HCT116 (cell line): Measurements from ENCODE around the gene COL18A1. TPM values are rescaled to one million over a fixed set of nuclear protein-coding genes. Genes with fewer than 3 reads are reported as not detected.
"Not testable (repeated sequence)": the region's sequence is repeated elsewhere in the genome, so short reads cannot be mapped to it uniquely, and the experiment has no call there.

Source experiments
- ATAC-seq: fragments of 200-7000 bp; cut with Tn5 transposase; 2 replicates; pipeline ENCODE4 v1.9.1; 2020; ENCODE audit warnings: mild to moderate bottlenecking, moderate library complexity
- BruUV-seq: library from RNA; stranded (reverse); fragments of 400-500 nt; replicated peaks from 2 replicates; lab custom pipeline; 2021; lab: Mats Ljungman, UMichigan
- CTCF ChIA-PET: fragments of 300-600 bp; sonication (Branson Sonifier 250); formaldehyde crosslinking; loops from one replicate; lab custom pipeline; 2021; ENCODE audit warnings: antibody characterized with exemption; lab: Charles Lee
- POLR2A ChIA-PET: fragments of 300-600, 350-600 bp; sonication (Branson Sonifier 250); formaldehyde crosslinking; loops from one replicate; lab custom pipeline; 2021; ENCODE audit warnings: antibody characterized with exemption; lab: Charles Lee
- RAD21 ChIA-PET, 2 experiments: fragments of 300-600 bp; sonication (Branson Sonifier 250); formaldehyde crosslinking; loops; one replicate each; lab custom pipeline; 2023; ENCODE audit warnings: low total read pairs in 2 of 2; ENCODE audit not compliant: uncharacterized antibody in 2 of 2, unreplicated experiment in 2 of 2, low non-redundant PET in 1 of 2; lab: Charles Lee
- DNase-seq: peaks from one replicate; pipeline ENCODE4 v3.0.0-alpha.2; 2010; ENCODE audit warnings: low read depth, low spot score
- H2AFZ ChIP-seq: fragments of 200-600 bp; shearing (Covaris generic), sonication (generic); 2 replicates; pipeline ENCODE4 v1.6.1; 2017; ENCODE audit warnings: low read depth, mixed run types, mixed read lengths, antibody characterized with exemption, low read length; ENCODE audit not compliant: poor library complexity, severe bottlenecking
- H3K27ac ChIP-seq: 2 replicates; pipeline ENCODE4 v1.5.1; 2012; ENCODE audit warnings: low read depth, low read length
- H3K27me3 ChIP-seq: fragments of 200-600 bp; sonication (generic); 2 replicates; pipeline ENCODE4 v1.6.1; 2016; ENCODE audit warnings: mixed run types, low read length, mixed read lengths; ENCODE audit not compliant: insufficient read depth
- H3K36me3 ChIP-seq, 2 experiments: fragments of 200-500 bp in 1 of 2; fragments of 200-600 bp in 1 of 2; sonication (Bioruptor generic) in 1 of 2; sonication (generic) in 1 of 2; 2 replicates each; pipeline versions ENCODE4 v1.5.1 to v1.6.1; 2014 to 2016; ENCODE audit warnings: low read length in 2 of 2, inconsistent platforms in 1 of 2, mixed read lengths in 1 of 2, mixed run types in 1 of 2; ENCODE audit not compliant: insufficient read depth in 2 of 2, control insufficient read depth in 1 of 2
- H3K4me1 ChIP-seq, 2 experiments: fragments of 200-600 bp in 1 of 2; sonication (generic) in 1 of 2; 2 replicates each; pipeline versions ENCODE4 v1.5.1 to v1.6.1; 2012 to 2017; ENCODE audit warnings: low read length in 2 of 2, inconsistent platforms in 1 of 2, mild to moderate bottlenecking in 1 of 2, mixed read lengths in 1 of 2, mixed run types in 1 of 2, moderate library complexity in 1 of 2; ENCODE audit not compliant: insufficient read depth in 2 of 2, control insufficient read depth in 1 of 2
- H3K4me2 ChIP-seq: fragments of 200-600 bp; sonication (generic); 2 replicates; pipeline ENCODE4 v1.6.1; 2017; ENCODE audit warnings: mixed run types, low read length, mixed read lengths
- H3K4me3 ChIP-seq, 2 experiments: fragments of 200-600 bp in 1 of 2; sonication (generic) in 1 of 2; replicated peaks in 1 of 2; 2 replicates each; pipeline ENCODE4 v1.5.1; 2011 to 2016; ENCODE audit warnings: low read length in 2 of 2, control low read depth in 1 of 2, low read depth in 1 of 2, mild to moderate bottlenecking in 1 of 2, mixed read lengths in 1 of 2, mixed run types in 1 of 2
- H3K79me2 ChIP-seq: fragments of 200-600 bp; sonication (generic); 2 replicates; pipeline ENCODE4 v1.6.1; 2017; ENCODE audit warnings: mild to moderate bottlenecking, mixed run types, low read length, moderate library complexity, mixed read lengths; ENCODE audit not compliant: insufficient read depth
- H3K9ac ChIP-seq: fragments of 200-600 bp; sonication (generic); 2 replicates; pipeline ENCODE4 v1.6.1; 2016; ENCODE audit warnings: low read length, mixed read lengths
- H3K9me2 ChIP-seq: fragments of 200-600 bp; sonication (generic), shearing (Covaris generic); 2 replicates; pipeline ENCODE4 v1.6.1; 2017; ENCODE audit warnings: mixed run types, mild to moderate bottlenecking, moderate library complexity; ENCODE audit not compliant: insufficient read depth
- H3K9me3 ChIP-seq, 2 experiments: fragments of 200-500 bp in 1 of 2; fragments of 200-600 bp in 1 of 2; sonication (Bioruptor generic) in 1 of 2; sonication (generic) in 1 of 2; 2 replicates each; pipeline ENCODE4 v1.6.1; 2014 to 2017; ENCODE audit warnings: low read length in 2 of 2, mixed read lengths in 2 of 2, inconsistent platforms in 1 of 2, low read depth in 1 of 2, mild to moderate bottlenecking in 1 of 2, mixed run types in 1 of 2, moderate library complexity in 1 of 2; ENCODE audit not compliant: control insufficient read depth in 1 of 2, insufficient read depth in 1 of 2
- H4K20me1 ChIP-seq: fragments of 200-600 bp; sonication (generic), shearing (Covaris generic); 2 replicates; pipeline ENCODE4 v1.6.1; 2017; ENCODE audit warnings: mixed run types, mild to moderate bottlenecking, moderate library complexity; ENCODE audit not compliant: insufficient read depth
- EGR1 ChIP-seq: IDR thresholded peaks from 2 replicates; pipeline ENCODE4 v1.6.1; 2012; ENCODE audit warnings: low read depth
- MAX ChIP-seq: IDR thresholded peaks from 2 replicates; pipeline ENCODE4 v1.6.1; 2012
- POLR2A ChIP-seq: IDR thresholded peaks from 2 replicates; pipeline ENCODE4 v1.7.0; 2011; ENCODE audit warnings: borderline replicate concordance; ENCODE audit not compliant: insufficient read depth, insufficient read length; ENCODE audit errors: extremely low read depth
- SRF ChIP-seq: IDR thresholded peaks from 2 replicates; pipeline ENCODE4 v1.6.1; 2012; ENCODE audit warnings: low read depth
- intact Hi-C: fragments of 100-400 bp; cut with micrococcal nuclease; formaldehyde crosslinking; loops from 2 replicates; pipeline ENCODE4 v1.10.0; 2022
- total RNA-seq: library from RNA; stranded (reverse); gene quantifications from one replicate; pipeline ENCODE4 v1.2.1, GENCODE V29; 2021; ENCODE audit not compliant: unreplicated experiment

The COL18A1 gene
- total RNA-seq, 1 experiment from 2014 or later, result 59.5 TPM

GRCh38 chr21:45560106-45561021, 155.4 kb downstream of the COL18A1 start:
- Histone ChIP-seq H3K27ac (no peak overlapping the region), H2AFZ (no peak overlapping the region), H3K9me3 (no peaks in the 10 kb centered on the region; a peak in 1 of 4 replicates), H3K4me3 (no peak overlapping the region), H3K9me2 (no peaks in the 10 kb centered on the region), H3K4me2 (no peak overlapping the region), H3K27me3 (peaks cover 23% of the 10 kb centered on the region), H3K9ac (no peak overlapping the region), H3K36me3 (no peaks in the 10 kb centered on the region), H3K4me1 (peaks cover 4 to 13% of the 10 kb centered on the region in 2 experiments; a peak in 2 of 4 replicates), H3K79me2 (no peaks in the 10 kb centered on the region), H4K20me1 (no peaks in the 10 kb centered on the region)
- POLR2A ChIA-PET, result no interaction called here
- no TSS peak for BruUV-seq
- no peak for ATAC-seq
- intact Hi-C loops, result no loop called here
- RAD21 ChIA-PET, result no interaction called here
- TF ChIP-seq MAX (no peak), EGR1 (no peak), POLR2A (no peak), SRF (no peak)
- CTCF ChIA-PET, result no interaction called here
- no peak for DNase-seq

- RAD21 ChIA-PET, ATAC-seq: not testable (repeated sequence)
These were observed 156.3 kb downstream of the COL18A1 start for GRCh38 chr21:45561241-45561640.

More at GRCh38 chr21:45561241-45561640, 156.3 kb downstream of the COL18A1 start:
- H3K4me2 ChIP-seq, H3K4me1 ChIP-seq, H2AFZ ChIP-seq, H3K36me3 ChIP-seq, H3K9ac ChIP-seq, H4K20me1 ChIP-seq, CTCF ChIA-PET, H3K79me2 ChIP-seq, DNase-seq, H3K9me2 ChIP-seq, H3K4me3 ChIP-seq, POLR2A ChIA-PET, H3K9me3 ChIP-seq, BruUV-seq, intact Hi-C loops, H3K27ac ChIP-seq: not testable (repeated sequence)
- peaks cover 23% of the 10 kb centered on the region for H3K27me3 ChIP-seq
